Spleen (tissue), 11 donors: ENCODE results near the gene ZXDC. TPM values are rescaled to one million over a fixed set of nuclear protein-coding genes. Genes with fewer than 3 reads are reported as not detected.
A peak's percentile ranks its signal among the peaks of the same experiment; 100 is the strongest.

ENCODE experiments used
- DNase-seq: peaks from one replicate; pipeline ENCODE4 v3.0.0-alpha.2; 2020
- H3K27ac ChIP-seq, 8 donors: fragments of 200-600 bp; sonication (generic) in 7 of 8; 1 replicate in 4 of 8; 2 replicates in 4 of 8; pipeline versions ENCODE4 v1.5.0 to v1.8.0; 2016 to 2021; ENCODE audit warnings: inconsistent platforms in 4 of 8, mild to moderate bottlenecking in 4 of 8, moderate library complexity in 1 of 8
- H3K27me3 ChIP-seq, 7 donors: fragments of 200-600 bp; sonication (generic) in 6 of 7; replicated peaks in 1 of 7; 1 replicate in 4 of 7; 2 replicates in 3 of 7; pipeline versions ENCODE4 v1.5.0 to v1.8.0; 2016 to 2021; ENCODE audit warnings: inconsistent platforms in 3 of 7, mild to moderate bottlenecking in 1 of 7
- H3K36me3 ChIP-seq, 6 donors: fragments of 200-600 bp; sonication (generic) in 5 of 6; 1 replicate in 4 of 6; 2 replicates in 2 of 6; pipeline versions ENCODE4 v1.5.0 to v1.8.0; 2016 to 2021; ENCODE audit warnings: inconsistent platforms in 2 of 6
- H3K4me1 ChIP-seq, 6 donors: fragments of 200-600 bp; sonication (generic) in 5 of 6; 1 replicate in 3 of 6; 2 replicates in 3 of 6; pipeline versions ENCODE4 v1.5.0 to v1.8.0; 2016 to 2021; ENCODE audit warnings: inconsistent platforms in 3 of 6
- H3K4me3 ChIP-seq, 8 donors: fragments of 200-600 bp; sonication (generic) in 7 of 8; 1 replicate in 4 of 8; 2 replicates in 4 of 8; pipeline versions ENCODE4 v1.5.0 to v1.8.0; 2016 to 2021; ENCODE audit warnings: inconsistent platforms in 4 of 8, mild to moderate bottlenecking in 4 of 8, moderate library complexity in 2 of 8
- H3K9me3 ChIP-seq, 8 donors: fragments of 200-600 bp; sonication (generic) in 7 of 8; 1 replicate in 4 of 8; 2 replicates in 4 of 8; pipeline versions ENCODE4 v1.5.0 to v1.8.0; 2016 to 2021; ENCODE audit warnings: inconsistent platforms in 4 of 8
- CTCF ChIP-seq, 11 experiments: fragments of 200-600 bp in 7 of 11; fragments of 450-650 bp in 4 of 11; sonication (generic) in 4 of 11; IDR thresholded peaks in 8 of 11; conservative IDR thresholded peaks in 3 of 11; 1 replicate in 7 of 11; 2 replicates in 4 of 11; pipeline versions ENCODE4 v1.4.0 to v1.8.0; 2016 to 2021; ENCODE audit warnings: antibody characterized with exemption in 11 of 11, inconsistent platforms in 4 of 11, mild to moderate bottlenecking in 1 of 11
- POLR2A ChIP-seq, 3 donors: fragments of 450-650 bp; IDR thresholded peaks; one replicate each; pipeline ENCODE4 v1.5.1; 2017; ENCODE audit warnings: antibody characterized with exemption in 3 of 3, mild to moderate bottlenecking in 1 of 3
- POLR2AphosphoS5 ChIP-seq, 3 donors: sonication (generic); formaldehyde crosslinking; IDR thresholded peaks; one replicate each; pipeline ENCODE4 v1.5.1; 2017; ENCODE audit warnings: antibody characterized with exemption in 3 of 3
- WGBS, 5 donors: extraction: QIAGEN DNeasy Blood & Tissue Kit in 3 of 5; methylation state at CpG; one replicate each; pipeline versions ENCODE4 v1.1.5 to v1.1.7; 2013 to 2018; 5-methylcytosine and 5-hydroxymethylcytosine counted together
- intact Hi-C: fragments of 100-400 bp; cut with DNase I; formaldehyde crosslinking; loops from one replicate; pipeline ENCODE4 v1.15.0; 2023; ENCODE audit warnings: low total_unique reads
- polyA plus RNA-seq, 3 donors: library from polyadenylated mRNA; stranded (reverse); fragments of 200-250 nt; gene quantifications; one replicate each; pipeline ENCODE4 v1.2.1, GENCODE V29; 2013
- total RNA-seq, 7 donors: library from RNA; depleted of rRNA in 3 of 7; stranded (reverse); fragments of >200 nt in 3 of 7; fragmentation: NEBNext Ultra II Directional in 4 of 7; extraction: Animal tissue kit (Norgen Biotek cat#: 25700) in 4 of 7; gene quantifications; one replicate each; pipeline versions ENCODE4 v1.1.0 to v1.2.1, GENCODE V29; 2016 to 2021
- donor health status: healthy with polysubstance abuse.
- donor health status: DM: no; HTN: no; CAD: no; lungs with moderate emphysema.
- donor health status: DM: no; HTN: no; CAD: no.
- donor health status: Bipolar disorder and iron deficiency.
- donor health status: healthy.
- donor health status: DM: no; HTN: no; CAD: no.
- donor health status: DM: yes; HTN: yes; CAD: no.

ZXDC gene
- total and polyA plus RNA-seq, 10 donors, result 7.5 to 75.3 (median 48.1) TPM

GRCh38 chr3:126501054-126501453, 25.4 kb upstream of the ZXDC start:
- 49 to 87% (median 78%) methylated on average over 5 of the region's 5 CpGs for WGBS, 5 donors
- TF ChIP-seq POLR2AphosphoS5 (IDR thresholded peaks at IDR 0.05) (no peak), POLR2A (IDR thresholded peaks at IDR 0.05) (no peak), CTCF (IDR thresholded peaks at IDR 0.05 in 8 of 11, conservative IDR thresholded peaks at IDR 0.05 in 3 of 11) (no peak)

GRCh38 chr3:126500016-126500415, 24.3 kb upstream of the ZXDC start:
- TF ChIP-seq CTCF (IDR thresholded peaks at IDR 0.05 in 8 of 11, conservative IDR thresholded peaks at IDR 0.05 in 3 of 11) (no peak), POLR2A (IDR thresholded peaks at IDR 0.05) (no peak), POLR2AphosphoS5 (IDR thresholded peaks at IDR 0.05) (no peak)
- intact Hi-C loops, result no loop called here
- Histone ChIP-seq H3K4me3 (no peak overlapping the region), H3K9me3 (no peaks in the 10 kb centered on the region), H3K36me3 (no peaks in the 10 kb centered on the region), H3K4me1 (no peaks in the 10 kb centered on the region), H3K27me3 (no peaks in the 10 kb centered on the region), H3K27ac (no peak overlapping the region)
- no peak for DNase-seq
- WGBS, 5 donors, result 78 to 92% (median 88%) methylated on average over 7 of the region's 7 CpGs

More at GRCh38 chr3:126501054-126501453, 25.4 kb upstream of the ZXDC start:
- no peaks in the 10 kb centered on the region for H3K4me1 ChIP-seq
- no peak for DNase-seq
- H3K4me3 ChIP-seq, result no peak overlapping the region
- no peaks in the 10 kb centered on the region for H3K9me3 ChIP-seq
- intact Hi-C loops, result no loop called here
- H3K27ac ChIP-seq, result no peak overlapping the region
- no peaks in the 10 kb centered on the region for H3K36me3 ChIP-seq
- H3K27me3 ChIP-seq, result peaks cover 0 to 10% (median 0%) of the 10 kb centered on the region in 7 donors

- intact Hi-C loops, result no loop called here
- H3K4me3 ChIP-seq, result no peak overlapping the region
Observed at GRCh38 chr3:126499401-126499800, 23.7 kb upstream of the ZXDC start.

GRCh38 chr3:126498929-126499328, 23.2 kb upstream of the ZXDC start:
- DNase-seq, result peak; percentile 66
- Histone ChIP-seq H3K36me3 (no peaks in the 10 kb centered on the region), H3K4me1 (no peaks in the 10 kb centered on the region), H3K27ac (no peak overlapping the region), H3K4me3 (no peak overlapping the region), H3K9me3 (no peaks in the 10 kb centered on the region), H3K27me3 (no peaks in the 10 kb centered on the region)
- TF ChIP-seq POLR2A (IDR thresholded peaks at IDR 0.05), result no peak
- intact Hi-C loops, result no loop called here
- WGBS, 5 donors, result 53 to 63% (median 62%) methylated on average over 9 to 10 of the region's 10 CpGs

More at GRCh38 chr3:126499401-126499800, 23.7 kb upstream of the ZXDC start:
- 90 to 95% (median 93%) methylated on average over 9 of the region's 9 CpGs for WGBS, 5 donors
- Histone ChIP-seq H3K9me3 (no peaks in the 10 kb centered on the region), H3K27ac (no peak overlapping the region), H3K27me3 (no peaks in the 10 kb centered on the region), H3K4me1 (no peaks in the 10 kb centered on the region), H3K36me3 (no peaks in the 10 kb centered on the region)
- TF ChIP-seq POLR2A (IDR thresholded peaks at IDR 0.05), result no peak
- TF ChIP-seq CTCF (IDR thresholded peaks at IDR 0.05 in 8 of 11, conservative IDR thresholded peaks at IDR 0.05 in 3 of 11), result no peak
- no peak for TF ChIP-seq POLR2AphosphoS5 (IDR thresholded peaks at IDR 0.05)
- DNase-seq, result no peak

GRCh38 chr3:126498461-126498860, 22.8 kb upstream of the ZXDC start:
- Histone ChIP-seq H3K9me3 (no peaks in the 10 kb centered on the region), H3K36me3 (no peaks in the 10 kb centered on the region), H3K27me3 (no peaks in the 10 kb centered on the region), H3K27ac (no peak overlapping the region), H3K4me1 (no peaks in the 10 kb centered on the region), H3K4me3 (no peak overlapping the region)
- intact Hi-C loops, result no loop called here
- WGBS, 5 donors, result 67 to 96% (median 76%) methylated on average over 2 to 4 of the region's 4 CpGs
- no peak for TF ChIP-seq POLR2AphosphoS5 (IDR thresholded peaks at IDR 0.05)
- TF ChIP-seq POLR2A (IDR thresholded peaks at IDR 0.05), result no peak
- TF ChIP-seq CTCF (IDR thresholded peaks at IDR 0.05 in 8 of 11, conservative IDR thresholded peaks at IDR 0.05 in 3 of 11), result no peak
- no peak for DNase-seq
